GM18858 (cell line): ENCODE results near the gene KCNK3.
"Not testable (repeated sequence)": the region's sequence is repeated elsewhere in the genome, so short reads cannot be mapped to it uniquely, and the experiment has no call there.

Source experiments
- ATAC-seq: cut with Tn5 transposase; IDR thresholded peaks from one replicate; pipeline ENCODE4 v1.9.1; 2021; ENCODE audit not compliant: unreplicated experiment

The KCNK3 gene

DNA sequence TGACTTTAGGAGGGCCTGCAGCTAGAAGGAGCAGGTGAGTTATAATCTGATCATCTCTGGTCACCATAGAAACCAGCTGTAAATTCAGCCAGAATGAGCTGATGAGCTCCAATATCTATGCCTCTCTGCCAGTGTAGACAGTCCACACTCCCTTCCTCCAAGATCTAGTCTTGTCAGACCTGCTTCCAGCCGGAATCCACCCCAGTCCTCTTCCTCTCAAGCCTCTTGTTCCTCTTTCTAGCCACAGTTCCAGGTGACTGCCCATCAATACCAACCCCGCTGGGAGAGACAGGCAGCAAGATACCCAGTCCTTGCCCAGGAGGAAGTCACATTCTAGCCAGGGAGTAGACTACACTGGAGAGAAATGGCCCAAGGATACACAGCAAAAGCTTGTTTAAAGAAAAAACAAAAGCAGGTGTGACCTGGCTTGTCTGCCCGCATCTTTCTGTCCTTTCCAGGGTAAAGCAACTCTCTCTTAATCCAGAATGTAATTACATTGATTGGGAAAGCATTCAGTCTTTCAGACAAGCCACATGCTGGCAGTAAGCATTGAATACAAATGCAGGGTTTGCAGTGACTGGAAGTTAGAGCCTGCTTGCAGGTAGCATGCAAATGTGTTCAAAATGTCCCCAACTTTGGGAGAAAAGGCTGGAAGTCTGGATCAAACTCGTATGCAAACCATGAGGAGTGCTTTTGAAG is 62.6 kb downstream of the KCNK3 start:
- ATAC-seq, result no peak

GRCh38 chr2:26756337-26756736 is 63.8 kb downstream of the KCNK3 start:
- ATAC-seq, result no peak

DNA sequence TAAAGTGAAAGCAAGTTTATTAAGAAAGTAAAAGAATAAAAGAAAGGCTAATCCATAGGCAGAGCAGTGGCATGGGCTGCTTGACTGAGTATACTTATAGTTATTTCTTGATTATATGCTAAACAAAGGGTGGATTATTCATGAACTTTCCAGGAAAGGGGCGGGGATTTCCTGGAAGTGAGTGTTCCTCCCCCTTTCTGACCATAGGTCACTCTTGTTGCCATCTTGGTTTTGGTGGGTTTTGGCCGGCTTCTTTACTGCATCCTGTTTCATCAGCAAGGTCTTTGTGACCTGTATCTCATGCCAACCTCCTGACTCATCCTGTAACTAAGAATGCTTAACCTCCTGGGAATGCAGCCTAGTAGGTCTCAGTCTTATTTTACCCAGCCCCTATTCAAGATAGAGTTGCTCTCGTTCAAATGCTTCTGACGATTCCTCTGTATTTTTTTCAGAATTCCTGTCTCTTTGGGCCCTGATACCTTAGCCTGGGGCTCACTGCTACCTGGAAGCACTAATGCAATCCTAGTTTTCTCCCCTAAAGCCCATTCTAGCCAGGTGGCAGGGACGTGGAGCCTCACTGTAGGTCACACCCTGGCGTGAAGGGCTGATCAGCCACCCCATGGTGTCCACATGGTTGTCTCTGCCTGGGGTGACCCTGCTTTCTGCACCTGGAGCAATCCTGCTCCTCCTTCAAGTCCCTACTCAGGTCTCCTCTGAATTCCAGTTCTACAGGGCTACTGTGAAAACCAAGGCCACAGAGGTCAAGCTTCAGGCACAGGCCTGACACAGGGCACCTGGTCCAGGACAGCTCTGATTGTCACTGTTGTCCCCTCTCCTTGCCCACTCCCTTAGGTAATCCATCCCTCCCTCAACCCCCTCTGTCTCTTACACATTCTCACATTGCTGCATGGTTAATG is 65.6 kb downstream of the KCNK3 start:
- no peak for ATAC-seq

- no peak for ATAC-seq
These were observed 66.3 kb downstream of the KCNK3 start for GRCh38 chr2:26758790-26759321.

DNA sequence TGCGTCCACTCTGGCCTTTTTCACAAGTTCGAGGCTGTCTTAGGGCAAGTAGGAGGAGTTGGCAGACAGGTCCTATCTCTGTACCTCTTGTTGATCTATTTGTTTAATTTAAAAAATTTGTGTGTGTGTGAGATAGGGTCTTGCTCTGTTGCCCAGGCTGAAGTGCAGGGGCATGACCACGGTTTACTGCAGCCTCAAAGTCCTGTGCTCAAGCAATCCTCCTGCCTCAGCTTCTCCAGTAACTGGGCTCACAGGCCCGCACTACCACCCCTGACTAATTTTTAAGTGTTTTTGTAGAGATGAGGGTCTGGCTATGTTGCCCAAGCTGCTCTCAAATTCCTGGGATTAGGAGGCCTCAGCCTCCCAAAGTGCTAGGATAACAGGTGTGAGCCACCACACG is 67.3 kb downstream of the KCNK3 start:
- no peak for ATAC-seq

GRCh38 chr2:26760991-26761390 is 68.5 kb downstream of the KCNK3 start:
- ATAC-seq, result not testable (repeated sequence)

DNA sequence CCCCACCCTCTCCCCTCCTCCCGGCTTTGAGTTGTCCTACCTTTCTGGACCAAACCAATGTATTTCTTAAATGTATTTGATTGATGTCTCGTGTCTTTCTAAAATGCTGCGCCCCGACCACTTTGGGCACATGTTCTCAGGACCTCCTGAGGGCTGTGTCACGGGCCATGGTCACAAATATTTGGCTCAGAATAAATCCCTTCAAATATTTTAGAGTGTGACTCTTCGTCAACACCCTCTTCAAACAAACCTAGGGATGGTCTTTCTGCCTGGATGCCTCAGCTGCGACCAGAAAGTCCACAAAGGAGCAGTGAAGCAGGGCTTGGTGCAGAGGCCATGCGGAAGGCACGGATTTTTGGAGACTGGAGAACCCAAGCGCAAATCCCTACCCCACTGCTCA is 70.5 kb downstream of the KCNK3 start:
- no peak for ATAC-seq

- peak; percentile 79 for ATAC-seq
These were observed 71.8 kb downstream of the KCNK3 start, which contains the start of gene SLC35F6 for GRCh38 chr2:26764078-26764887. TSS of gene SLC35F6 (plus strand) at chr2:26764284. CDS start at chr2:26764350, 66 bp downstream.

GRCh38 chr2:26764906-26765305 is 72.4 kb downstream of the KCNK3 start:
- ATAC-seq, result no peak

DNA sequence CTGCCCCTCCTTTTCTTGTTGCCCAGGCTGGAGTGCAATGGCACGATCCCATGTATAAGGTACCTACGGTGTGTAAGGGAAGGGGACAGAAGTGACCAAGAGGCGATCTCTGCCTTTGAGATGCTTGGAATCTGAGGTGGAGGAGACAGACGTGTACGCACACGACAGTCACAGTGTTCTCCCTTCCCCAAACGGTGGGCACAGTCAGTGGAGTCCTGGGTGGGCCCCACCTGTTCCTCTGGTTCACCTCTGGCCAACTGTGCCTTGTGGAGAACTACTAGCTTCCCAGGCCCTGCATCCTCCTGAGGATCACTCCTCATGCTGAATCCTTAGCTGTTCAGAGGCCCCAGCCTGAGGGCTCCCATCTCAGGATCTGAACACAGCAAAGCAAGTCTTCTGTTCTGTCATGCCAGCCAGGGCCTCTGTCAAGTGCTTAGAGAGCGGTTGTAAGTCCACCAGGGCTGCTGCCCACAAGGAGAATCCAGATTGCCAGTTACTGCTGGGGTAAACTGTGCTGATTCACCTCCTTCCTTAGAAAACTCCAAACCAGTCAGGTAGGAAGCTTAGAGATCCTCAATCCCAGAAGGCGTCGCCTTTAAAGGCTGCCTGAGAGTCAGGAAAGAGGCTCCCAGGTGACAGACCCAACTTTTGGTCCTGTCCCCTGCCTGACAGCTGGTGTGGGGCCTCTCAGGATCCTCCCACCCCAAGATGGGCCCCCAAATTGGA is 73.1 kb downstream of the KCNK3 start:
- ATAC-seq, result no peak

DNA sequence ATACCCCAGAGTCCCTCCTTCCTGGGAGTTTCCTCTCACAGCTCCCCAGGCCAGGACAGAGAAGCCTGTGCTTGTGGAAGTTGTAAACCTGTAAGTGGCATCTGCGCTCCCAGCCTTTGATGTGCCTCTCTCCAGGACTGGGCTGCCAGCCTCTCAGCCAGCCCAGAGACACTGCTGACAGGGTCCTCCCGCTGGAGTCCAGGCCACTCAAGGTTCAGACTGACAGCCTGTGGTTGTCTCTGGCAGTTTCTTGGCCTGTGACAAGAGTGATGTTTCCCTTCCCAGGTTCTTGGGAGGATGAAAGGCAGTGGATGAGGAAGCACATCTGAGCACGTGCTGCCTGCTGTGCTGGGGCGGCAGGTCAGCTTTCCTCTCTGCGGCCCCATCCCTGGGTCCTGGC is 74.6 kb downstream of the KCNK3 start:
- no peak for ATAC-seq

GRCh38 chr2:26767894-26768487 is 75.5 kb downstream of the KCNK3 start:
- ATAC-seq, result no peak

- no peak for ATAC-seq
These were observed 76.2 kb downstream of the KCNK3 start for GRCh38 chr2:26768759-26769088.

- no peak for ATAC-seq
These were observed 76.7 kb downstream of the KCNK3 start for GRCh38 chr2:26769089-26769761.

- ATAC-seq, result no peak
These were observed 78.6 kb downstream of the KCNK3 start for GRCh38 chr2:26770986-26771586.

- no peak for ATAC-seq
These were observed 79.8 kb downstream of the KCNK3 start for GRCh38 chr2:26772064-26773001.

DNA sequence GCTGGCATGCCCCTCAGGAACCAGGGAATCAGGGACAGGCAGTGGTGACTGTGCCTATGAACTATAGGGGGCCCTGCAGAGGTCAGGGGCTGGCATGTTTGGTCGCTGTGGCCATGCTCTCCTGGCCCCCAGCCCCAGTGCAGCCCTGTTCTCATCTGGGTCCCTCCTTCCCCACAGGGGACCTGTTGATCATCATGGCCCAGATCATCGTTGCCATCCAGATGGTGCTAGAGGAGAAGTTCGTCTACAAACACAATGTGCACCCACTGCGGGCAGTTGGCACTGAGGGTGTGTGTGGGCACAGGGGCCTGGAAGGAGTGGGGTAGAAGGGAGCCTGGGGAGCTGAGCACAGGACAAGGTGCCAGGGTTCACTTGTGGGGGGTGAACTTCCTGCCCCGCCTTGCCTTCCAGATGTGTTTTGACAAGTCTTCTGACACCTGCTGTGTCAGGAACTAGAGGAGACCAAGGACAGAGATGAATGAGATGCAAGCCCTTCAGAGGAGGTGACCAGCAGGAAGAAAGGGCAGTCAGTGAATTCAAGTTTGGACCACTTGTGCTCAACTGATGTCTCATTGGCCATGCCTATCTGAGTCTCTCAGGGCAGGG is 83.8 kb downstream of the KCNK3 start:
- ATAC-seq, result no peak

GRCh38 chr2:26778098-26778497 is 85.6 kb downstream of the KCNK3 start:
- ATAC-seq, result no peak
